Occipital lobe (tissue), 2 donors: ENCODE results near the gene SLIT3. TPM values are rescaled to one million over a fixed set of nuclear protein-coding genes. Genes with fewer than 3 reads are reported as not detected.
"Not testable (repeated sequence)": the region's sequence is repeated elsewhere in the genome, so short reads cannot be mapped to it uniquely, and the experiment has no call there.

Source experiments
- DNase-seq: peaks from one replicate; lab custom pipeline; 2025; lab: John Stamatoyannopoulos, UW
- total RNA-seq: library from RNA; depleted of rRNA; stranded (reverse); fragments of >200 nt; gene quantifications from one replicate; pipeline ENCODE4 v1.2.3, GENCODE V29; 2014

SLIT3 gene
- total RNA-seq, 1 donor from 2014 or later, result 0.78 TPM

- no peak for DNase-seq
Observed at GRCh38 chr5:169112016-169112415, 188.9 kb downstream of the SLIT3 start.

GRCh38 chr5:169106911-169107706 lies 193.8 kb downstream of the SLIT3 start:
- no peak for DNase-seq

DNA sequence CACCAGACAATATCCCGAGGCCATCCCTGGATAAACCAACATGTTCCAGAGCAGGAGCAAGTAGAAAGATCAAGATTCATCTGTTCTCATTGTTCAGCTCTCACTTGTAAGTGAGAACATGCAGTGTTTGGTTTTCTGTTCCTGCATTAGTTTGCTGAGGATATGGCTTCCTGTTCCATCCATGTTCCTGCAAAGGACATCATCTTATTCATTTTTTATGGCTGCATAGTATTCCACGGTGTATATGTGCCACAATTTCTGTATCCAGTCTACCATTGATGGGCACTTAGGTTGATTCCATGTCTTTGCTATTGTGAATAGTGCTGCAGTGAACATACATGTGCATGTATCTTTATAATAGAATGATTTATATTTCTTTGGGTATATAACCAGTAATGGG lies 195.4 kb downstream of the SLIT3 start:
- not testable (repeated sequence) for DNase-seq

GRCh38 chr5:169104937-169105494 lies 195.9 kb downstream of the SLIT3 start:
- DNase-seq, result no peak

- no peak for DNase-seq
Observed at GRCh38 chr5:169103586-169104181, 197.3 kb downstream of the SLIT3 start.

GRCh38 chr5:169101966-169102365 lies 199.0 kb downstream of the SLIT3 start:
- DNase-seq, result no peak

GRCh38 chr5:169100735-169101075 lies 200.2 kb downstream of the SLIT3 start:
- DNase-seq, result no peak

DNA sequence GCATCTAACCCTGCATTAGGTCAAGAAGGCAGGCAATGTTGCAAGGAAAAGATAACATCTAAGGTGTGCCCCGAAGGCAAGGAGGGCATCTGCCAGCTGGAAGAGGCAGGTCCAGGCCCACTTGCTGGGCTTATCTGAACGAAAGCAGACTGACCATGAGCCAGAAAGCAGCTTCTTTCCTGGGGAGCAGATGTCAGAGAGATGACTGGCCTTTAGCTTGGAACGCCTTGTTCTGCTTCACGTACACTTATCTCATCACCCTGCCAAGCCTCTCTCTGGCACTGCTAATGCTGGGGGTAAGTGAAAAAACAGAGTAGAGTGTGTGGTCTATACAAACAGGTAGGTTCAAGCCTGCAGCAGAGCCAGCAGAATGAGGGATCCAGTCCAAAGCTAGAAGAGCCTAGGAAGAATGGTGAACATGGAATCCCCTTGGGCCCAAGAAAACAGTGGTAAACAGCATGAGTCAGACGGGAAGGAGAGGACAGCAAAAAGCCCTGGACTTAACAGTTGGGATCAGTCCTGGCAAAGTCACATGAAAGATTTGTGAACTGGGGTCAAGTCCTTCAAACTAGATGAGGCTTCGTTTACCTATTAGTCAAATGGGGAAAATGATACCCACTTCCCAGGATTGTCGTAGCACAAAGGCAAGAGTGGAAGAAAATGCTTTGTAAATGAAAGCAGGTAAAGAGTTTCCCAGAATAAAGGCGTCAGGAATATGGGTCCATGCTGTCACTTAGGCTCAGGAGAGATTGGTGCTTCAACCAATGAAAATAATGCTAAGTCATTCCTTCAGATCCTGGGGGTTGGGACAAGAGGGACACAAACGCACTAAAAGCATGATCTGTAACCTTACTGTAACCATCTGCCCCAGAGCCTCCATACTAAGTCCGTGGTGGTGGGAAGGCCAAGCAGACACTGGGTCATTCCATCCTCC lies 200.9 kb downstream of the SLIT3 start:
- no peak for DNase-seq

DNA sequence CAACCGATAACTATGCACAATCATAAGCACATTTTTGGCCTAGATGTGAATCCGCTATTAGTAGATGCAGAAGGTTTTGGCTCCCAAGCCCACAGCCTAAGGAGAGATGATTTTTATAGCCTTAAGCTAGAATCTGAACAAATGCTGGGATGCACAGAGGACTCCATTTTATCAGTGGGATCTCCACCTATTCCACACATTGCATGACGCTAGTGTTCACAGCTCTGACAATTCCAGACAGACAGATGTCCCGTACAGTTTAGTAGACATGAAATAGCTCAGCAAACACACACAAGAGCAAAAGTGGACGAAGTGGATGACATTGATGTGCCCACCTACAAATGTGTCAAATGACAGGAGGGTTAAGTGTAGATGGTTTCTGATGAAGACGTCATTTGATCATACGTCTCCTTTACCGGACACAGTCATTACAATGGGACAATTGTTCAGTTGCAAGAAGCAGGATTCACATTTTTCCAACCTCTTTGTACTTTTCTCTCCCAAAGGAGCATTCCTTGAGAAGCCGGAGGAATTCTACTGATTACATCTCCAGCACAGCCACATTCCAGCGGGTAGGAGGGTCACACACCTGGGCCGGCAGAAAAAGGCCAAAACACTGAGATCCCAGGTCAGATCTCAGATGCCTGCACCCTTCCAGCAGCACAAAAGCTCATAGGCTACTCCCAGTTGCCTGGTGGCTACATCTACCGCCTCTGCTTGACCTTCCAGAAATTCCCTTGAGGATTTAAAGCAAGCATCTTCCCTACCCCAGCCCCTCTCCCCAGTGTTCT lies 202.4 kb downstream of the SLIT3 start:
- DNase-seq, result no peak

DNA sequence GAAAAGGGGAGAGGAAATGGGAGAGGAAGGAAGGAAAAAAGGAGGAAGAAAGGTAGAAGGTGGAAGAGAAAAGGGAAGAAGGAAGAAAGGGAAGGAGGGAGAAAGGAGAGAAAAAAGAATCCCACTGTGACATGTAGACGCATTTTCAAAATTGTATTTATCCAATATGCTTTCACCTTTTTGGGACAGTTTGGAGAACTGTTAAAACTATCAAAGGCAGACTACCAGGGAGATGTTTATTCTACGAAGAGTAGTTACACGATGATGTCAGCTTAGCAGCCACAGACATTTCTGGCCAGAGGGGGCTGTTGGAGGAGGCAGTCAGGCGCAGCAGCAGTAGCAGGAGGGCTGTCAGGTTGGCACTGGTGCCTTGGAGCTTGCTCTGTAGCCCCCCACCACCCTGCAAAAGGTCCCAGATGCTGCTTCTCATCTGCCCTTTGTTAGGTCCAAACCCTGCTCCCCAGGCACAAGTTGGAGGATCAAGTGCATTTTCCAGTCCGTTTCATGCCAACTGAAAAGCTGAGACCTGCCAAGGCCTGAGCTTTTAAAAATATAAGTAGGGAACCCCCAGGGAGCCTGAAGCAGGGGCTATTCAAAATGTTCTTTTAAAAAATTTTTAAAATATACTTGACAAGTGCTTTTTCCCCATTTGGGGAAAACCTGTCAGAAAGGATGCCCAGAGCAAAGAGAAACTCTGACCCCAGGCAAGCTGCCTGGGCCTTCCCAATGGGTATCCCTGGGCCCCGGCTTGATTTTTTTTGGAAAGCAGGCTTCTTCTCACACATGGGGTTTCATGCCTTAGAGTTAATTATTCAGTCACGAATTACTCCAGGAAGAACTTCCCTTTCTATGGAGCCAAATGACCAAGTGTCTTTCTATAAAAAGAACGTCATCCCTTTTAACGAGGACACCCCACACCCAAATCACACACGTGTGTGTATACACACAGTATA lies 203.3 kb downstream of the SLIT3 start:
- no peak for DNase-seq

DNA sequence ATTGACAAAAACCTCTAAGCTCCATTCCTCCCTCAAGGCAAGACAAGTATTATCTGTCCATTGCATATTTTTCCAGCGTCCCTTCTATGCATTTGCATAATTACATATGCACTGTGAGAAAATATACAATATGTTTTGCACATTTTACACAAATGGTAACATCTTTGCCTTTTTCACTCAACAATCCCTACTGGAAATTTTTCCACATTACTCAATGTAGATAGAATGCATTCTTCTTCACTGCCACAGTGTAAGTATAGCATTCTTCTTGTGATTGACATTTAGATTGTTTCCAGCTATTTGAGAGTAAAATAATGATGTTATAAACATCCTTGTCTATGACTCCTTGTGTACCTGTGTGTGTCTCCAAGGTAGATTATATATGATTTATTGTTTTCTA lies 205.0 kb downstream of the SLIT3 start:
- DNase-seq, result no peak

GRCh38 chr5:169095410-169095960 lies 205.5 kb downstream of the SLIT3 start:
- no peak for DNase-seq

DNA sequence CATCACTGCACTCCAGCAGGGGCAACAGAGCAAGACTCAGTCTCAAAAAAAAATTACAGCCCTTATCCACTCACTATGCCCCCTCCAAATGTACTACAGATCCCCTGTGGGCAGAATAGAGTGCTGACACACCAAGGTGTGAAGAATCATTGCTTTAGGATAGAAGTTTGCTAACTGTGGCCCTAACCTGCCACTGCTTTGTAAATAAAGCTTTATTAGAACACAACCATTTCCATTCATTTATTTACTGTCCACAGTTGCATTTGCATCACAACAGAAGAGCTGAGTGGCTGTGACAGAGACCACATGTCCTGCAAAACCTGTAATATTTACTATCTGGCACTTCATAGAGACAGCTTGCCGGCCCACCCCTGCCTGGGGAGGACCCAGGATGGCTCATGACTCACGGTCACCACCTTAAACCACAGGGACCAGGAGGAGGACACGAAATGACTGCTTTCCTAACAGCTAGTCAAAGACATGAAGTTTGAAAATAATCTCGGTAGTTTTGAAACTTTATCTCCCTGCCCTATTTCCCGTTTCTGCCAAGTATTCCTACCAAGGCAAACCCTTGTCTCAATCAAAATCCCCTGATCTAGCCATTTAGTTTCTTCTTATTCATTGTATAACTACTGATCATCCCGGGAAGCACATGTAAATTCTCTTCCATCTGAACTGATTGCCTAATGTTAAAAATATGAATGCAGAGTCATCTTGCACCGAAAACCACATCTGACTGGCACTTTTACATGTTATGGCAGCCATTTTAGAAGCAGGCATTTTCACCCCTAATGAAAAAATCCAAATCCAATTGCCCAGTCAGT lies 206.1 kb downstream of the SLIT3 start:
- no peak for DNase-seq

DNA sequence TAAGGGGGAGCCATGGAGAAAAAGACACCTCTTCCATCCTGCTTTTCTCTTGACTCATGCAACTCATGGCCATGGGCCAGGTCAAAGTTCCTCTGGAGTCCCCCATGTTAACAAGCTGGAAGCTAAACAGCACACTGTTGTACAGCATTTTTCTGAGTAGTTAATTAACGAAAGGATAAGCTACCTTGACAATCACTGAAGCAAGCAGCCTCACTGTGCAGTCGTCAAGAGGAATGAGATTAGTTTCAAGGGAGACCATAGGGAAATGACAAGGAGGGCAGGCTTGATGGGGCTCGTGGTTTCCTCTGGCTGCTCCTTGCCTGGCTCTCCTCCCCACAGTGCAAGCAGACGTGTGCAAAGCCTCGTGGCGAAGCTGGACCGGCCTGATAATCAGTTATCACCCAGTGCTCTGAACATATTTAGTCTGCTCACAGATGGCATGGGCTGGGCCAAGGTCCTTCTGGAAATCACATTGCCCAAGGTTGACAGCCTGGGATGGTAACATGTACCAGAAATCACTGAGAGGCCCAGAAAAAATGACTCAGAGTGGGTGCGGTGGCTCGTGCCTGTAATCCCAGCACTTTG lies 209.5 kb downstream of the SLIT3 start:
- no peak for DNase-seq

- no peak for DNase-seq
Observed at GRCh38 chr5:169089343-169089742, 211.6 kb downstream of the SLIT3 start.

DNA sequence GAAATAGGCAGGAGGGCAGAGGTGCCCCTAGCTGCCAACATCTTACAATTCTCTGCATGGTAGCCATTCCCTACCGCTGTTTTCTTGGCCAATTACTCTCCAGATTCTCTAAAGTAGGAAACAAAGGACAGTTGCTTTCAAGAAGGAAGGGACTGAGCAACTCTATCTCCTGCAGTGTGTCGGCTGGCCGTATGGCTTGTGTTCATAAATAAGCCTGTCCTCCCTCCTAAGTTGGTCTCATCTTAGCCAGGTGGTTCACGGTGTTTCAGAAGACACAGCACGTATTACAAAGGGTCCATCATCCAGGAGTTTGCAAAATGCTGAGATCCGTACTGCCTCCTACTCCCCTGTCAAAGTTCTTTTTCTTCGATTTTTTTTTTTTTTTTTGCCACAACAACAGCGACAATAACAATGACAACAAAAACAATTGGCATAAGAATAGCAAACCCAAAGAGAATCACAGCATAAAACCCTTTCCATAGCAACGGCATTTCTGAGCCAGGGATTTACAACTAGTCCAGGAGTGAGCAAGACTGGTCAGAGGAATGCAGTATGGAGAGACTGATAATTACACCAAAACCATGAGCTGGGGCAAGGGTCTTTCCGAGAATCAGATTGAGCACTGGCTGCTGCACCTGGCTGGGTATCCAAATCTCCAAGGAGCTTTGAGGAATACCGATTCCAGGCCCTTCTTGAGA lies 212.8 kb downstream of the SLIT3 start:
- DNase-seq, result no peak

- DNase-seq, result no peak
Observed at GRCh38 chr5:169085636-169086035, 215.3 kb downstream of the SLIT3 start.

GRCh38 chr5:169085212-169085611 lies 215.7 kb downstream of the SLIT3 start:
- DNase-seq, result no peak
